NCI-H510A treated with DMSO at 0.1 percent for 48 hours (cell line): ENCODE results near the gene ASB14.
A peak's percentile ranks its signal among the peaks of the same experiment; 100 is the strongest.

Experiments used
- DNase-seq: peaks from one replicate; lab custom pipeline; 2025; lab: John Stamatoyannopoulos, UW

ASB14 gene

DNA sequence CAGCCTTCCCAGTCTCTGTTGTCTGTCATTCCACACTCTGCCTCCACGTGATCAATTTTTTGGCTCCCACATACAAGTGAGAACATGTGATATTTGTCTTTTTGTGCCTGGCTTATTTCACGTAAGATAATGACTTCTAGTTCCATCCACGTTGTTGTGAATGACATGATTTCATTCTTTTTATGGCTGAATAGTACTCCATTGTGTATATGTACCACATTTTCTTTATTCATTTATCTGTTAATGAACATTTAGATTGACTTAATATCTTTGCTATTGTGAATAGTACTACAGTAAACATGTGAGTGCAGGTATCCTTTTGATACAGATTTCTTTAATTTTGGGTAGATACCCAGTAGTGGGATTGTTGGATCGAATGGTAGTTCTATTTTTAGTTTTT lies 31.4 kb downstream of the ASB14 start:
- DNase-seq: no peak

DNA sequence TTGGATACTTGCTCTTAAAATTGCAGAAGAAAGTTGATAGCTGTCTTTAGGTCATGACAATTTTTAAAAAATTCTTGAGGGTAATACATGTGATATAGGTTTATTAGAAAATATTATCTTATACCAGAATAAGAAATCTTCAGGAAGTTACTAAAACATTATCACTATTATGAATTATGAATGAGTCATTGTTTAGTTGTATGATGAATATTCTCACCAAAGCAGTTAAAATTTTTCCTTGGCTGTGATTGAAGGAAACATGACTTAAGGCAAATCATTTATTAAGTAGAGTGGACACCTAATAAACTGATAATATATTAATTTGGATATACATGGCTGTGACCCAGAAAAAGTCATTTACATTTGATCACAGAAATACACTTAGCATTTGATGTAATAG lies 34.8 kb downstream of the ASB14 start:
- no peak for DNase-seq

DNA sequence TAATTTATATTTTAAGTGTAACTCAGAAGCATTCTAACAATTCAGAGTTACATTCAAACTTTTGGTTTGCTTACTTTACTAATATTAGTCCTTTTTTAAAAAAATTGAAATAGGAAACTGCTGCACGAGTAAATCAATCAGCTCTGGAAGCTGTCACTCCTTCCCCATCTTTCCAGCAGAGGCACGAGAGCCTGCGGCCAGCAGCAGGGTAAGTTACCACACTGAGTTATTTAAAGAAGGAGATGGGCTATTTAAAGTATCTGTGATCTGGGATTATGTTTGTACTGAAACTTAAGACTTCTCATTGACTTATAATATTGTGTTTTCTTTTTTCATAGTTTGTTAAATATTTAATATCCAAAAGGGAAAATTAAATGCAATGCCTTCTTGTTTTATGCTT lies 35.6 kb downstream of the ASB14 start:
- DNase-seq: no peak

DNA sequence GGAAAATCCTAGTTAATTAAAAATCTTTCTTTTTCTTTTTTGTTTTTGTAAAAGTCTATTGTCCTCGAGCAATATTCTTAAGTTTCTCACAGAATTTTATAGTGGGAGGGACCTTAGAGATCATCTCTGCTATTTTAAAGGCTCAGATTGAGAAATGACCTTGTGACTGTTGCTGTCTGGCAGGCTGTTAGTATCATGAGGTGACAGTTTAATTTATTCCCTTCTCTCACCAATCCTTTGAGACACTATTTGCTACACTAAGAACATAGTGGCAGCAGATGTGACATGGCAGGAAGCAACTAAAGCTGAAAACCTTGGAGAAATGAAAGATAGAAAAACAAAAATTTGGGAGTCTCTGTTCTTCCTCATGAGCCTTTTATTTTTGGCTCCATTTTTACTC lies 40.1 kb downstream of the ASB14 start:
- no peak for DNase-seq

DNA sequence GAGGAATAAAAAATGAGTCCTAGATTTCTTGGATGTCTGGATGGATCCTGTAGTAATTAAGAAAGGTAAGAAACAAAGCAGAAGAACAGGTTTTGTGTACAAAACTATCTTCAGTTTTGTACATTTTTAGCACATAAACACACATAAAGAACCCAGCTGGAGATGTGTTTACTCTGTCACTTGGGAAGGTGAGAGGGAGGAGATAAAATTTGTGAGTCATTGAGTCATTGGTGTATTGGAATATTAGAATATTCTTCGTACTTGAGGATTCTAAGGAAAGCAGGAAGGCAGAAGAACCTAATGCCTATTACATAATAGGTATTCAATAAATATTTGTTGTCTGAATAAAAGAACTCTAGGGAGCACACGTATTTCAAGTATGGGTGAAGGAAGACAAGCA lies 47.5 kb downstream of the ASB14 start:
- DNase-seq: no peak

DNA sequence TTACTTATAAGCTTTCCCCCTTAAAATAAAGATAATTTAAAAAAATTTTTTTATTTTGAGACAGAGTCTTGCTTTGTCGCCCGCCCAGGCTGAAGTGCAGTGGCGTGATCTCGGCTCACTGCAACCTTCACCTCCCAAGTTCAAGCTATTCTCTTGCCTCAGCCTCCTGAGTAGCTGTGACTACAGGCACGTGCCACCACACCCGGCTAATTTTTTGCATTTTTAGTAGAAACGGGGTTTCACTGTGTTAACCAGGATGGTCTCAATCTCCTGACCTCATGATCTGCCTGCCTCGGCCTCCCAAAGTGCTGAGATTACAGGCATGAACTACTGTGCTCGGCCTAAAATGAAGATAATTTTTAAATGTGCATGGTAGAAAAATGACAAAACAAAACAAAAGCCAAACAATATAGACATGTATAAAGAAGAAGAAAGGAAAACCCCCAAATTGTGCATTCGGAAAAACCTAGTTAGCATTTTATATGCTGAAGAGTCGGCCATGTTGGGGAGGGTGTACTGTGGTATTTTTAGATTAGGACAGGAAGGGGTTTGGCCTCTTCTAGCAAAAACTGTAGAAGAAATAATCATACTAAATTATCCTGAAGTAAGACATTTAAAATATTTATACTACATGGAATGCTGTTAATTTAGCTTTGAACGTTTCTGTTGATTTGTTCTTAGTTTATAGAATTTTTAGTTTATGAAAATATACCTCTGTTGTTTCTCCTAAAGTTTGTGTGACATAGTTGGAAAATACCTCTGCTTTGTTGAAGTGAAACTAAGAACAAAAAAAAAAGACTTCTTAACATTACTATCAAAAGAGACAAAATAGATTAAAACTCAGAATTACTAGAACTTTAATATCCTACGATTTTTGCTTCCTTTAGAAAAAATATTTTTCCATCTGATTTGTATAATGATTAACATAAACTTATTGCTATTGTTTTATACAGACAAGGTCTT lies 57.6 kb downstream of the ASB14 start:
- DNase-seq: no peak

DNA sequence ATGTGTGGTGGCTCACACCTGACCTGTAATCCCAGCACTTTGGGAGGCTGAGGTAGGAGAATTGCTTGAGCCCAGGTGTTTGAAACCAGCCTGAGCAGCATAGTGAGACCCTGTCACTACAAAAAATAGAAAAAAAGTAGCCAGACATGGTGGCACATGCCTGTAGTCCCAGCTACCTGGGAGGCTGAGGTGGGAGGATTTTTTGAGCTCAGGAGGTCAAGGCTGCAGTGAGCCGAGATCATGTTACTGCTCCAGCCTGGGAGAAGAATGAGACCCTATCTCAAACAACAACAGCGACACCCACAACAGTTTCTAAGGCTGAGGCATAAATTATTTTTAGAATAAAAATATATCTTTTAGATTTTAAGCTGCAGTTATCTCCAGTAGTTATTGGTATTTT lies 58.7 kb downstream of the ASB14 start:
- DNase-seq: no peak

DNA sequence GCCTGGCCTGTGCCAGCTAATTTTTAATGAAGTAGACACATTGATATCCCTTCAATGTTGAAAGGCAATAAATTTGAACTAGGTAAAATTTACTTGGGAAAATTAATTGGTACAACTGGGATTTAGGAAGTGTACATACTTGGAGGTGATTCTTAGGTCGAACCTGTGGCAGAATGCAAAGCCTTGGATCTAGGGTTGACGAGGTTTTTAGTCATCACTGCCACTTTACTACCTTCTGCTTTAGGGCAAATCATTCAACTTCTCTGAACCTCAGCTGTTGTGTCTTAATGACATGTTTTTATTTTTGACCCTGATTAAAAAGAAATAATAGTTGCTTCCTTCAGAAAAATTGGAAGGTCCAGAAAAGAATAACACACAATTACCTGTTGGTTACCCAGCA lies 62.5 kb downstream of the ASB14 start:
- no peak for DNase-seq

DNA sequence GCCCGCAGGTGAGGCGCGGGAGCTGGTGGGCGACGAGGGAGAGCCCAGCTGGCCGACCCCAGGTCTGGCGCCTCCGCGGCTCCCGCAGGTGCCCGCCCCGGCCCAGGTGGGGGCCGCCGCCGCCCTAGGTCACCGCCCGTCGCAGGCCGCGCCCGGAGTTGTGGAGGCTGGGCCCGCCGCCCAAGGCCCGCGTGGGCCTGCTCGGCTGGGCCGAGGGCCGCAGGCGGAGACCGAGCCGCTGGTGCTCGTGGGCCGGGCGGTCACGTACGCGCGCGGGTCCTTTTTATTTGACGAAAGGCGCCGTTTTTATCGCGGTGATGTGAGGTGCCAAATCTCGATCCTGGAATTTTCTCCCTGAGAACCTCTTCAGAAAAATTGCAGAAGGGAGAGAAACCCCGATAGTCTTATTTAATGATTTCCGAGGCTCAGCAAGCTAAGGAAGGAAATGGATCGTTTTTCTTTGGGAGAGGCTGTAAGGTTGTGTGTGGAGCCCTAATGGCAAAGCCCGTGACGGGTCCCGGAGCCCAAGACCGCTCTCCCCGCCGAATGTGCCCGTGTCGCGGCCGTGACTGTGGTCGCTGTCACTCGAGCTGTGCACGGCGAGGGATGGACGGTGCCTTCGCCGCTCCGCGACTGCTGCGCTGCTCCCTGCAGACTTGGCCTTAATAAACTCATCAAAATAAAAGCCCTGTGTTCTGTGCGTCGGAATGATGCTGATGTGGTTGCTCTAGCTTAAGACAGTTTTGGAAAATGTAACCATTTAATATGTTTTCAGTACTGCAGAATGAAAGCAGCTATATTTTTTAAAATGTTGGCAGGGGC lies 64.3 kb downstream of the ASB14 start:
- DNase-seq: no peak

DNA sequence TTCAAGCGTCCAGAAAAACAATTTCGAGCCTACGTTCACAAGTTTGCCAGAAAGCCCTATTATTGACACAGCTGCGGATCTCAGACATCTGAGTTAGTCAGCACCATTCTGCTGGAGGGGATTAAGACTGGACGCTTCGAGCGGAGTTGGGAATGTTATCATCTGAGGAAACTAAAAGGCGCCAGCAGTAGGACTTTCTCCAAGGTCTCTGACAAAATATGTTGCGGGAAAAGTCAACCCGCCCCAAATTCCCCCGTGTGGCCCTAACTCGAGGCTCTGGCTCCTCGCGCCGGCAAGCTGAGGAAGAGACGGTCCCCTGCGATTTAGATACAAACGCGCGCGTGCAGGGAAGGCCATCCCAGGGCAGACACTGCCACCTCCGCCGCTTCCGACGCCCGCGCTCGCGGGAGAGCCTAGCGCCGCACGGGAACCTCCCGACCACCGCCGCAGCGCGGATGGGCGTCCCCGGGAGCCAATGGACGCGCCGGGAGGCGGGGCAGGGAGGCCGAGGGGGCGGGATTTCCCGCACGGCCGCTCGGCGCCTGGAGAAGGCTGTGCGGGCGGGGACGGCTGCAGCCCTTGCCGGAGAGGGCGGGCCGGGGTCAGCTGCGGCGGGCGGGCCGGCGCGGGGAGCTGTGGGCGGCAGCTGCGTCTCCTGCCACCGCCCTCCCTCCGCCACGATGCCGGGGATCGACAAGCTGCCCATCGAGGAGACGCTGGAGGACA lies 65.1 kb downstream of the ASB14 start, which contains the start of gene APPL1:
APPL1 (plus strand) TSS at position 526 of the 726 bp plus-strand sequence; CDS start at position 681, 155 bp downstream.
- DNase-seq: peak; percentile 82

DNA sequence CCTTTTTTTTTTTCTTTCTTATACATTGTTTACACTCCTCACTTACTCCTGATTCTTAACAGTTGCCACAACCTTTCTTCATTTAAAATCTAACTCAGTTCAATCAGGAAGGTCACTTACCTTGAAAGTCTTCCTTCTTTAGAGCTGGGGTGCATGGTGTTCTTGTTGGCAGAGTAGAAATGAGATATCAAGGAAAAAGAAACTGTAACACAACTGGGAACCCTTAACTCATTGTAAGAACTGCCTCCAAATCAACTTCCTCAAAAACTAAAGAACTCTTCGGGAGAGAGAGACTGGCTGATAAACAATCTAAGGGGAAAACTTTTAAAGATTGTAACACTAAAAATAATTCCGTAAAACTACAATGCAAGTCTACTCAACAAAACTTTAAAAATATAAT lies 66.3 kb downstream of the ASB14 start:
- no peak for DNase-seq

DNA sequence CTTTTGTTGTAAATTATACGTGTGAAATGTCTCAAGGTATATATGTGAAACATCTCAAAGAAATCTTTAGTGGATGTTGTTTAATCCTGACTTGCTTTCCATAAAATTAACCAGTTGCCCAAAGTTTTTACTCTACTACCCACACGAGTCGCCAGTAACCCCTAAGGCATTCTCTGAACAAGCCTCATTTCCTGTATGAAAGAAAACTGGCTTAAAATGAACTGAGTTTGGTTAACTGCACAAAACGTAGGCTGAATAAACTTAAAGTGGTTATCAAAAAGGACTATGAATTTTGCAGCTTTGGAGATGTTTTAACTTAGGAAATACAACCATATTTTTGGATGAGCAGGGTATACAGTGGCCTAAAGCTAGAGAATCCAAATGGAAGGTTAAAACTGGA lies 67.6 kb downstream of the ASB14 start:
- no peak for DNase-seq

DNA sequence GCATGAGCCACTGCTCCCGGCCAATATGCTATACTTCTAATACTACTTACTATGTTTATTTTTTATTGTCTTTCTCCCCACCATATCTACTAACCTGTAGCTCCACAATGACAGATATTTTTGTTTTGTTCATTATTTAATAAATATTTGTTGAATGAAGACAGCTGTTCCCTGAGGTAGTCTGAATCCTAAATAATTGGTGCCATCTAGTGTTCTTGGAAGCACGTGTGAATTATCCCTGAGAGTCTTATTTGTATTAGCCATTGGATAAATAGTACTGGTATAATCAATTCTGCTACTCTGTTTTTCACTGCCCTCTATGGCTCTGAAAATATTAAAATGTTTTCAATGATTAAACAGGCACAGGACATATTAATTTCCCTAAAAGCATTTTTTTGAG lies 70.6 kb downstream of the ASB14 start:
- DNase-seq: peak; percentile 6
